GM18502 (cell line): ENCODE data around the gene ANKRD61.
"Not testable (repeated sequence)": the region's sequence is repeated elsewhere in the genome, so short reads cannot be mapped to it uniquely, and the experiment has no call there.

Experiments used
- ATAC-seq: cut with Tn5 transposase; IDR thresholded peaks from one replicate; pipeline ENCODE4 v1.9.1; 2021; ENCODE audit warnings: mild to moderate bottlenecking; ENCODE audit not compliant: unreplicated experiment, poor library complexity

The ANKRD61 gene

DNA sequence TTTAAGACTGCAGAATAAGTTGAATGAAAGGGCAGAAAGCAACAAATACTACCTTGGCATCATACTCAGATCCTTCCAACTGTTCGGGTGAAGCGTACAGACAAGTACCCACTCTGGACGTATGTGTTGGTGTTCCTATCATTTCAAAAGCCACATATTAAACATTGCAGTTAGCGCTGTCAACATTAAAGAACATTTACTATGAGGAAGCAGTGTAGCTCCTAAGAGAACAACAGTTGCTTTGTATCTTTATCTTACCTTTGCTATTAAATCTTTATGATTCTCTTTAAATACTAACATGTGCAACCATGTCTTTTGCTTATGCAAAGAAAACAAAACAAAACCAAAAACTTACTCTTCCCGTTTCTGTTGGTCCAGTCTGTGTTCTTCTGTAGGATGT, 2.6 kb upstream of the ANKRD61 start:
- ATAC-seq = no peak

DNA sequence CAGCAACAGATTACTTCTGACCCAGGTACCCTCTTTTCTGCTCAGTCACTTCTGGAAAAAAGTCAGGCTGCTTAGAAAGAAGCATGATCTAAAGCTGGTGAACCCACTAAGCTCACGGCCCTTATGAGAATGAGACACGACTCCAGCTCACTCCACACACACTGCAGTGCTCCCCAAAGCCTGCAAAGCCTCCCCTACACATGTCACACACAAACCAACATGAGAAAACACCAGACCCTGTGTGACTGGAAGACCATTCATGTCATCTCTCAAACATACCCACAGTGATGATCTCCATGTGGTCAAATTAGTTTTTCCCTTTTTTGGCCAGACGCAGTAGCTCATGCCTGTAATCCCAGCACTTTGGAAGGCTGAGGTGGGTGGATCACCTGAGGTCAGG, 391 bp downstream of the ANKRD61 start:
- no peak for ATAC-seq

GRCh38 chr7:6032167-6032566, 991 bp downstream of the ANKRD61 start:
- ATAC-seq = no peak

DNA sequence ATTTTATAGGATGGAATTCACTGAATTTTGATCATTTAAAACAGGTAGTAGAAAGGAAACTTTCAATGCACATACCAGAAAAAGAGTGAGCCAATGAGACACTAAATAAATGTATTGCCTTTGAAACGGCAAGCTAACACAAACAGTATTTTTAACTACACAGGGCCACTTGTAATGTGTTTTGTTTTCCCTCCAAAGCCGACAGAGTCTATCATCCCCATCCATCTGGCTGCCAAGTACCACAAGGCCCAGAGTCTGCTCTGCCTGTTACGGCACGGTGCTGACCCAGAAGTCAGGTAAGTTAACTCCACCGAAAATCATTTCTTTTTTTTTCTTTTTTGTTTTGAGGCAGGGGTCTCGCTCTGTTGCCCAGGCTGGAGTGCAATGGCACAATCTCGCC, 1.5 kb downstream of the ANKRD61 start:
- ATAC-seq = no peak

GRCh38 chr7:6035165-6035564, 4.0 kb downstream of the ANKRD61 start:
- ATAC-seq = no peak

GRCh38 chr7:6035686-6036085, 4.5 kb downstream of the ANKRD61 start:
- no peak for ATAC-seq

DNA sequence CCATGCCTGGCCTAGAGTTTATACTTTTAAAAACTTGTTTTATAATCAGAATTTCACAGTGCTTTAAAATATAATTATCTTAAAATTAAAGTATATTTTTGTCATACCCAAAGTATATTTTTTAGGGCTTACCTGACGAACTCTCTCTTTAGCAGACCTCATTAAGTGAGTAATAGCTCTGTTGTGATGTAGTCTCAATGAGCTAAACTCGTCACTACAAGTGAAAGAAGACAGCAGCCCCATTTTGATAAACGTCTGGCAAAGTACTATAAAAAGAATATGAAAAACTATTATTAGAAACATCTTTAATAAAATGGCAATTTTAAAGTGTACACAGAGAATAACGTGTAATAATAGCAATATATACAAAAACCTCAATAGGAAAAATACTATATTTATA, 18.6 kb downstream of the ANKRD61 start:
- no peak for ATAC-seq

DNA sequence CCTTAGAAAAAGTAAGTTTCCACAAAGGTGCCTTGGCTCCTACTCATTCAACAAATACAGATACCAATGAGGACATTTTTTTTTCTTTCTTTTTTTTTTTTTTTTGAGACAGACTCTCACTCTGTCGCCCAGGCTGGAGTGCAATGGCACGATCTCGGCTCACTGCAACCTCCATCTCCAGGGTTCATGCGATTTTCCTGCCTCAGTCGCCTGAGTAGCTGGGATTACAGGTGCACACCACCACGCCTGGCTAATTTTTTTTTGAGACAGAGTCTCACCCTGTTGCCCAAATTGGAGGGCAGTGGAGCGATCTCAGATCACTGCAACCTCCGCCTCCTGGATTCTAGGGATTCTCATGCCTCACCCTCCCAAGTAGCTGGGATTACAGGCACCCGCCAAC, 20.0 kb downstream of the ANKRD61 start:
- not testable (repeated sequence) for ATAC-seq

- ATAC-seq = no peak
Observed at GRCh38 chr7:6056616-6057015, 25.4 kb downstream of the ANKRD61 start.

- ATAC-seq = no peak
Observed at GRCh38 chr7:6057316-6058129, 26.3 kb downstream of the ANKRD61 start.

- not testable (repeated sequence) for ATAC-seq
Observed at GRCh38 chr7:6059941-6060340, 28.8 kb downstream of the ANKRD61 start.

DNA sequence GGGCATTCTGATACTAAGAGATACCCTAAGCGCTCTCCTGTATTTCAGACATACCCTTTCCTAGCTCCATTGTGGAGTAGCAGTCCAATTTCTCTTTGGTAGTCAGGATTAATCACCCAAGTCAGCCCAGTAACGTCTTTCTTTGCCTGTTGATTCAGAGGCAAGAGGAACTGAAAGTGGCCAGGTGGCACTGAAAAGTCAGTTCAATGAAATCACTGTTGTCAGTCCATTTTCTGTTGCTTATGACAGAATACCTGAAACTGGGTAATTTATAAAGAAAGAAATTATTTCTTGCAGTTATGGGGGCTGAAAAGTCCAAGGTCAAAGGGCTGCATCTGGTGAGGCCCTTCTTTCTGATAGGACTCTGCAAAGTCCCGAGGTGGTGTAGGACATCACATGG, 40.2 kb downstream of the ANKRD61 start:
- ATAC-seq = peak; percentile 68

DNA sequence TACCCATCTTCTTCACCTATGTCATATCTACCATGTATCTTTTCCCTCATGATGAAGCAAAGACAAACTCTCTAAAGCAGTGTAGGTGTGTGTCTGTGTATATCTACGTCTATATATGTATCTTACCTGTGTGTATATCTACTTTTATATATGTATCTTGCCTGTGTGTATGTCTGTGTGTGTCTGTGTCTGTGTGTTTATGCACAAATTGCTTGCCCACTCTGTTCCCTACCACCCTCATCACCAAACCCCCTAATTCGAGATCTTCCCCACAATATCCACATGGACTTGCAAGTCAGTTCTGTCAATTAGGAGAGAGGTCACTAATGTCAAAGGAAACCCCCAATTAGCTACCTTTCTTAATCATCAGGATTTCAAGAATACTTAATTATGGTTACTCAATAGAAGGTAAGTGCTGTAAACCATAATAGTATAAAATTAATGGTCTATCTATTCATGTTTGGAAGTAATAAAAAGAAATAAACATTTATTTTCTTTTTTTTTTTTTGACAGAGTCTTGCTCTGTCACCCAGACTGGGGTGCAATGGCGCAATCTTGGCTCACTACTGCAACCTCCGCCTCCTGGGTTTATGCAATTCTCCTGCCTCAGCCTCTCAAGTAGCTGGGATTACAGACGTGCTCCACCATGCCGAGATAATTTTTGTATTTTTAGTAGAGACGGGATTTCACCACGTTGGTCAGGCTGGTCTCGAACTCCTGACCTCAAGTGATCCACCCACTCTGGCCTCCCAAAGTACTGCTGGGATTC, 43.6 kb downstream of the ANKRD61 start:
- no peak for ATAC-seq

DNA sequence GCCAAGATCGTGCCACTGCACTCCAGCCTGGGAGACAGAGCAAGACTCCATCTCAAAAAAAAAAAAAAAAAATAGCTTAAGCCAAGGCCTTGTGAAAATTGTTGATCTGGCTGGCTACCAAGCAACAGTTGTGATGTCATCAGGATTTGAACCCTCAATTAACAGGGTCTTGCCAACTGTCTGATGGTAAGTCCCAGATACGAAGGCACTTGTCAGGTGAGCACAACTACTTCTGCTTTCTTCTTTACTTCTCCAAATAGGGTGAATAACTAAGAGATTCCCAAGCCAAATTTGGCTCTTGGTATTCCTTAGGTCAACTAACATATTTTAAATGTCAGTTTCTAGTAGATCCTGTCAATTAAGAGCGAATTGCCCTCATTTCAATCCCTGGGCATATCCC, 47.4 kb downstream of the ANKRD61 start:
- no peak for ATAC-seq

DNA sequence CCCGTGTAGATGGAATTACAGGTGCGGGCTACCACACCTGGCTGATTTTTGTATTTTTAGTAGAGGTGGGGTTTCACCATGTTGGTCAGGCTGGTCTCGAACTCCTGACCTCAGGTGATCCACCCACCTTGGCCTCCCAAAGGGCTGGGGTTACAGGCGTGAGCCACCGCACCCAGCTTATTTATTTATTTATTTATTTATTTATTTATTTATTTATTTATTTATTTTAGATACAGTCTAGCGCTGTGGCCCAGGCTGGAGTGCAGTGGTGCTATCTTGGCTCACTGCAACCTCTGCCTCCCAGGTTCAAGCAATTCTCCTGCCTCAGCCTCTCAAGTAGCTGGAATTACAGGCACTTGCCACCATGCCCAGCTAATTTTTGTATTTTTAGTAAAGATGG, 51.9 kb downstream of the ANKRD61 start:
- not testable (repeated sequence) for ATAC-seq
